ENCODE data around the gene KCNK7. TPM values are rescaled to one million over a fixed set of nuclear protein-coding genes. Genes with fewer than 3 reads are reported as not detected.

Gene KCNK7
- total RNA-seq, 1 donor from 2014 or later, result 0.84 TPM

DNA sequence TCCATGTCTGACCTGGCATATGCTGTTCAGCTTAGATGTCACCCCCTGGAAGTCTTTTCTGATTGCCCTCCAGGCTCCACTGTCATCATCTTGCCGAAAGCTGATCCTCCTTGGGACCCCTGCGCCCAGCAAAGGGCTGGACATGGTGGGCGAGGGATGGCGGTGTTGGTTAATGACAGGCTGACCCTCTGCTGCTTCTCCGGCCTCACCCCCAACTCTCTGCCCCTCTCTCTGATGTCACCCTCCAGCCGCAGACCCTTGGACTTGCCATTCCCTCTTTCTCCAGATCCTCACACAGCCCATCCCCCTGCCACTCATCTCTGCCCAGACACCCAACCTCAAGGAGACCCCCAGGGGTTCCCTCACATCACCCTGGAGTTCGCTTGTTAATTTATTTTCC, 17.5 kb downstream of the KCNK7 start:
- TF ChIP-seq, protein P1, sequence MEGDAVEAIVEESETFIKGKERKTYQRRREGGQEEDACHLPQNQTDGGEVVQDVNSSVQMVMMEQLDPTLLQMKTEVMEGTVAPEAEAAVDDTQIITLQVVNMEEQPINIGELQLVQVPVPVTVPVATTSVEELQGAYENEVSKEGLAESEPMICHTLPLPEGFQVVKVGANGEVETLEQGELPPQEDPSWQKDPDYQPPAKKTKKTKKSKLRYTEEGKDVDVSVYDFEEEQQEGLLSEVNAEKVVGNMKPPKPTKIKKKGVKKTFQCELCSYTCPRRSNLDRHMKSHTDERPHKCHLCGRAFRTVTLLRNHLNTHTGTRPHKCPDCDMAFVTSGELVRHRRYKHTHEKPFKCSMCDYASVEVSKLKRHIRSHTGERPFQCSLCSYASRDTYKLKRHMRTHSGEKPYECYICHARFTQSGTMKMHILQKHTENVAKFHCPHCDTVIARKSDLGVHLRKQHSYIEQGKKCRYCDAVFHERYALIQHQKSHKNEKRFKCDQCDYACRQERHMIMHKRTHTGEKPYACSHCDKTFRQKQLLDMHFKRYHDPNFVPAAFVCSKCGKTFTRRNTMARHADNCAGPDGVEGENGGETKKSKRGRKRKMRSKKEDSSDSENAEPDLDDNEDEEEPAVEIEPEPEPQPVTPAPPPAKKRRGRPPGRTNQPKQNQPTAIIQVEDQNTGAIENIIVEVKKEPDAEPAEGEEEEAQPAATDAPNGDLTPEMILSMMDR (IDR thresholded peaks at IDR 0.05; ENCODE audit: insufficient read depth, low read depth, low read length), result no peak
- no peak for TF ChIP-seq EZH2 (IDR thresholded peaks at IDR 0.05; ENCODE audit: insufficient read depth, low read length)
- Mint-ChIP-seq H3K4me1 (ENCODE audit: low read depth, unreplicated experiment) (peaks cover 20% of the 10 kb centered on the region), H3K9me3 (ENCODE audit: unreplicated experiment) (no peaks in the 10 kb centered on the region), H3K36me3 (ENCODE audit: low read depth, unreplicated experiment) (peaks cover 14% of the 10 kb centered on the region), H3K27ac (ENCODE audit: unreplicated experiment) (peak overlapping the region; percentile 63), H3K27me3 (ENCODE audit: low read depth, unreplicated experiment) (peaks cover 28% of the 10 kb centered on the region), H3K4me3 (ENCODE audit: unreplicated experiment) (peak overlapping the region; percentile 65)
- Histone ChIP-seq H3K4me1 (ENCODE audit: insufficient read depth, low read length) (peaks cover 41% of the 10 kb centered on the region), H3K4me2 (ENCODE audit: low read length) (peak overlapping the region; percentile 98), H4K20me1 (ENCODE audit: insufficient read depth, low read length) (peaks cover 46% of the 10 kb centered on the region), H2AFZ (ENCODE audit: low read depth, low read length) (no peak overlapping the region), H3K27me3 (ENCODE audit: insufficient read depth, low read length) (no peaks in the 10 kb centered on the region), H3K27ac (ENCODE audit: low read depth, low read length) (no peak overlapping the region), H3K9me3 (ENCODE audit: insufficient read depth, low read depth, low read length) (no peaks in the 10 kb centered on the region), H3K4me3 (ENCODE audit: insufficient read depth, low read depth, low read length) (no peak overlapping the region), H3K36me3 (ENCODE audit: insufficient read depth, low read length) (no peaks in the 10 kb centered on the region), H3K9ac (ENCODE audit: low read length) (no peak overlapping the region), H3K79me2 (ENCODE audit: insufficient read depth, low read length) (peaks cover 8% of the 10 kb centered on the region)
- no peak for FAIRE-seq
- DNase-seq (ENCODE audit: low read depth), result no peak

DNA sequence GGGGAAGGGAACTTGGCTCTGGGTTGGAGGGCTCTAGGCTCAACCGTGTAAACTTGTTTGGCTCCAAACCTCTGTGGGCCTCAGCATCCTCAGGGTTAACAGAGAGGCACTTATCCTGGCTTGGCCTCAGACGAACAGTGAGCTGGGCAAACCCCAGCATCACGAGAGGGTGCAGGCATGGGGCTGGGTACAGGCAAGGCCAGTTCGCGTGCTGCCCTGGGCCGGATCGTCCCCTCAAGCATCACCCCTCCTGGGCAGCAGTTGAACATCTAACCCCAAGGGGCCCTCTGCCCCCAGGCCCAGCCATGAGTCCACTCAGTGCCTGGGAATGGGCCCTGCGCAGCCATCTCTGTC, 17.9 kb downstream of the KCNK7 start:
- TF ChIP-seq, protein P1 (IDR thresholded peaks at IDR 0.05; ENCODE audit: insufficient read depth, low read depth, low read length), result no peak
- TF ChIP-seq EZH2 (IDR thresholded peaks at IDR 0.05; ENCODE audit: insufficient read depth, low read length), result no peak
- H3K36me3 Mint-ChIP-seq (ENCODE audit: low read depth, unreplicated experiment), result peaks cover 14% of the 10 kb centered on the region
- Histone ChIP-seq H2AFZ (ENCODE audit: low read depth, low read length) (no peak overlapping the region), H3K9ac (ENCODE audit: low read length) (peak overlapping the region; percentile 55), H3K36me3 (ENCODE audit: insufficient read depth, low read length) (no peaks in the 10 kb centered on the region), H3K4me3 (ENCODE audit: insufficient read depth, low read depth, low read length) (peak overlapping the region; percentile 49), H3K4me1 (ENCODE audit: insufficient read depth, low read length) (peaks cover 44% of the 10 kb centered on the region), H3K79me2 (ENCODE audit: insufficient read depth, low read length) (peaks cover 12% of the 10 kb centered on the region), H3K27me3 (ENCODE audit: insufficient read depth, low read length) (no peaks in the 10 kb centered on the region), H3K27ac (ENCODE audit: low read depth, low read length) (no peak overlapping the region), H3K9me3 (ENCODE audit: insufficient read depth, low read depth, low read length) (no peaks in the 10 kb centered on the region), H4K20me1 (ENCODE audit: insufficient read depth, low read length) (peaks cover 46% of the 10 kb centered on the region), H3K4me2 (ENCODE audit: low read length) (peak overlapping the region; percentile 98)
- H3K9me3 Mint-ChIP-seq (ENCODE audit: unreplicated experiment), result no peaks in the 10 kb centered on the region
- peaks cover 22% of the 10 kb centered on the region for H3K4me1 Mint-ChIP-seq (ENCODE audit: low read depth, unreplicated experiment)
- no peak overlapping the region for H3K27ac Mint-ChIP-seq (ENCODE audit: unreplicated experiment)
- DNase-seq (ENCODE audit: low read depth) (no peak), FAIRE-seq (no peak)
- peak overlapping the region; percentile 40 for H3K4me3 Mint-ChIP-seq (ENCODE audit: unreplicated experiment)
- H3K27me3 Mint-ChIP-seq (ENCODE audit: low read depth, unreplicated experiment), result peaks cover 24% of the 10 kb centered on the region

DNA sequence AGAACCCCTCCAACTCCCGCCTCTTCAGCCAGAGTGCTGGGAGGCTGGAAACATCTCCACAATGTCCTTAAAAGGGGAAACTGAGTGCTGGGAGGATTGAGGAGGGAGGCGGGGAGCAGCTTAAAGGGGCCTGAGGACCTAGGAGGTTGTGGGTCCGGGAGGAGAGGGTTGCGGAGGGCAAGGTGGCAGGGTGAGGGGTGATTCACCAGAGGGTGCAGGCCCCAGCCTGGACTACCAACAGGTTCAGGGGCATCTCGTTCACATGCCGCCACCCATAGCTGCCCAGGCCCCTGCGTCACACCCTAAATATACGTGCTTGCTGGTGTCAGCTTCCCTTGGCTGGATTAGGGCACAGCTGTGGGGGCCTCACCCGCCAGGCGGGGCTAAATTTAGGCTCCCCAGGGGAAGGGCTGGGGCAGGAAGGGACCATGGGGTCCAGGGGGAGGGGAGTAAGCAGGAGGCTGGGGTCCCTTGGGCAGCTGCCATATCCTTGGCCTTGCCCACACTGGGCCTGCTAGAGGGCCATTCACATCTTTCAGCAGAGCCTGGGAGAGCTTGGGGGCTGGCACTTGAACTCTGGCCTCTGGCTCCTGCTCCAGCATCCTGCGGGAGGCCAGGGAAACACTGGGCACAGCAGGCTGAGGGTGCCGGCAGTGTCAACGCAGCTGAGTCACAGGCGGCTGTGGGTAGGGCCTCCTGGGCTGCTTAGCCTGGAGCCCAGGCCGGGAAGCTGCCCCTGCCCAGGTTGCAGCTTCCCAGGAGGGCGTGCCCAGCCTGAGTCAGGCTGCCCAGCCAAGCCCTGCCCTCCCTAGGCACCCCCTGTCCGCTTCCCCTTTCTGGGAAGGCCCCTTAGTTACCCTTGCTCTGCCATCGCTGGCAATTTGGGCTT, 18.5 kb downstream of the KCNK7 start:
- peaks cover 22% of the 10 kb centered on the region for H3K4me1 Mint-ChIP-seq (ENCODE audit: low read depth, unreplicated experiment)
- H3K27me3 Mint-ChIP-seq (ENCODE audit: low read depth, unreplicated experiment), result peaks cover 18% of the 10 kb centered on the region
- H3K4me3 Mint-ChIP-seq (ENCODE audit: unreplicated experiment), result peak overlapping the region; percentile 54
- H4K20me1 ChIP-seq (ENCODE audit: insufficient read depth, low read length), result peaks cover 43% of the 10 kb centered on the region
- H3K4me3 ChIP-seq (ENCODE audit: insufficient read depth, low read depth, low read length), result peak overlapping the region; percentile 49
- no peak overlapping the region for H3K27ac ChIP-seq (ENCODE audit: low read depth, low read length)
- H3K36me3 Mint-ChIP-seq (ENCODE audit: low read depth, unreplicated experiment), result peaks cover 9% of the 10 kb centered on the region
- H3K9me3 Mint-ChIP-seq (ENCODE audit: unreplicated experiment), result no peaks in the 10 kb centered on the region
- peak overlapping the region; percentile 11 for H3K27ac Mint-ChIP-seq (ENCODE audit: unreplicated experiment)
- H3K79me2 ChIP-seq (ENCODE audit: insufficient read depth, low read length), result peaks cover 17% of the 10 kb centered on the region
- DNase-seq (ENCODE audit: low read depth) (peak; percentile 48), FAIRE-seq (no peak)
- peaks cover 44% of the 10 kb centered on the region for H3K4me1 ChIP-seq (ENCODE audit: insufficient read depth, low read length)
- no peaks in the 10 kb centered on the region for H3K27me3 ChIP-seq (ENCODE audit: insufficient read depth, low read length)
- H3K36me3 ChIP-seq (ENCODE audit: insufficient read depth, low read length), result no peaks in the 10 kb centered on the region
- H3K4me2 ChIP-seq (ENCODE audit: low read length), result peak overlapping the region; percentile 98
- H2AFZ ChIP-seq (ENCODE audit: low read depth, low read length), result no peak overlapping the region
- H3K9ac ChIP-seq (ENCODE audit: low read length), result peak overlapping the region; percentile 55
- H3K9me3 ChIP-seq (ENCODE audit: insufficient read depth, low read depth, low read length), result no peaks in the 10 kb centered on the region
- no peak for TF ChIP-seq EZH2 (IDR thresholded peaks at IDR 0.05; ENCODE audit: insufficient read depth, low read length)
- TF ChIP-seq, protein P1 (IDR thresholded peaks at IDR 0.05; ENCODE audit: insufficient read depth, low read depth, low read length), result no peak

Measured in astrocyte (in vitro differentiated cells and primary cell).